ENCODE results near the gene C20orf202. TPM values are rescaled to one million over a fixed set of nuclear protein-coding genes. Genes with fewer than 3 reads are reported as not detected.
A peak's percentile ranks its signal among the peaks of the same experiment; 100 is the strongest.

Gene C20orf202
- polyA plus RNA-seq, 4 donors = 0.22 to 0.57 (median 0.36) TPM

GRCh38 chr20:1184260-1184637 lies 19.0 kb upstream of the C20orf202 start:
- DNase-seq (ENCODE audit: low read depth in 4 of 4, low spot score in 2 of 4) = no peak

GRCh38 chr20:1184638-1185315 lies 18.5 kb upstream of the C20orf202 start, which contains the start of gene TMEM74B:
TSS of gene TMEM74B (minus strand) at chr20:1184981. CDS start at chr20:1183801, 1,180 bp downstream.
- no peak for DNase-seq (ENCODE audit: low read depth in 4 of 4, low spot score in 2 of 4)

DNA sequence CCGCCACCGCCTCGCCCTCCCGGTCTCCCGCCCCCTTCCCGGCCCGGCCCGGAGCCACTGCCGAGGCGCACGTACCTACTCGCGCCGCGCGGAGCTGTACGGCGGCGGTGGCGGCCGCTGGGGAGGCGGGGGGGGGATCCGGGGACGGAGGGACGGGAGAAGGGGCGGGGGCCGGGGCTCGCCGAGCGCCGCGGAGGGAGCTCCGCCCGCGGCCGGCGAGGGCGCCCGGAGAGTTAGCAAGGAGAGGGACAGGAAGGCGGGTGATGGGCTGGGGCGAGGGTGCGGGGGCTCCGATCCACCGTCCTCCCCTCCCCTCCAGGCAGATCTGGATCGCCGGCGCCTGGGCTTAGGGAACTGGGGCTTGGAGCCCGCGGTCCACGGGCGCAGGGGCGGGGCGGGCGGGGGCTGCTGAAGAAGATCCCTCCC lies 17.9 kb upstream of the C20orf202 start:
- no peak for DNase-seq (ENCODE audit: low read depth in 4 of 4, low spot score in 2 of 4)

DNA sequence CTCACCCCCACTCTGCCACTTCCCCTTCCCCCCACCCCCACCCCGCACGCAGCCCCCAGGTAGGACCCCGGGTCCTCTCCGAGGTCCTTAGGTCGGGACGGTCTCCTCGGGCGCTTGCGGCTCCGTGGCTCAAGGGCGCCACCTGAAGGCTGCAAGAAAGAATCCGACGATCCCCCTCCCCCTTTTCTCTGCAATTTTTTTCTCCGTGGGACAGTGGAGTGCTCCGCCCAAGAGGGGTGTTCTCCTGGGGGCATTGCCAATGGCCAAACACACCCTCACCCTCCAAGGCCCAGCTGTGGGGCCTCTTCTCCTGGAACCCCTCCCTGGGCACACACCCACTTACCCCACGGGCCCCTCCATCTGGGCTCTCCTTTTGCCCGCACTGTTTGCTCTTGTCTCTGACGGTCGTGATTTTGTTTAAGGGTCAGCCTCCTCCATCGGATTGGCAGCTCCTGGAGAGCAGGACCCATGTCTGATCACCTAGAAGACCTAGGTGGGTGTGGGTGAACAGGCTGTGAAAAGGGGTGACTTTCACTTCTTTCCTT lies 17.4 kb upstream of the C20orf202 start:
- peak in 1 of 4 donors; percentile 20 for DNase-seq (ENCODE audit: low read depth in 4 of 4, low spot score in 2 of 4)

GRCh38 chr20:1186367-1186991 lies 16.8 kb upstream of the C20orf202 start:
- DNase-seq (ENCODE audit: low read depth in 4 of 4, low spot score in 2 of 4) = no peak

DNA sequence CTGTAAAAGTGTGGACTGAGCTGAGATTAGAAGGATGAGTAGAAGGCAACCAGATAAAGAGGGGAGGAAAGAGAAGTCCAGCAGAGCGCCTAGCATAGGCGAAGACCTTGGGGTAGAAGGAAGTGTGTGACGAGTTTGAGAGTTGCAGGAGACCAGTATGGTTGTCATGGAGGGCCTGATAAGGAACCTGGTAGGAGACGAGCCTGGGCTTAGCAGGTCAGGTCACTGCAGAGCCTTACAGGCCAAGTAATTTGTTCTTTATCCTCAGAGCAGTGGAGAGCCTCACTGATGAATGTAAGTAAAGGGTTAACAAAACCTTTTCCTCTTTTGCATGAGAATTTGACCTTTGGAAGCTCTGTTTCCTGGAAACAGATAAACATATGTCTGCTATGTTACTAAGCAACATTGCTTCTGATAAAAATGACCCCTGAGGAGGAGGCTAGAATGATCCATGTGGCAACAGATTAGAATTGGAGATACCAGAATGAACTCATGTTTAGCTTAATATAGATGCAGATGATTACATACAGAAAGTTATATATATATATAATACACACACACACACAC lies 15.6 kb upstream of the C20orf202 start:
- DNase-seq (ENCODE audit: low read depth in 4 of 4, low spot score in 2 of 4) = no peak

DNA sequence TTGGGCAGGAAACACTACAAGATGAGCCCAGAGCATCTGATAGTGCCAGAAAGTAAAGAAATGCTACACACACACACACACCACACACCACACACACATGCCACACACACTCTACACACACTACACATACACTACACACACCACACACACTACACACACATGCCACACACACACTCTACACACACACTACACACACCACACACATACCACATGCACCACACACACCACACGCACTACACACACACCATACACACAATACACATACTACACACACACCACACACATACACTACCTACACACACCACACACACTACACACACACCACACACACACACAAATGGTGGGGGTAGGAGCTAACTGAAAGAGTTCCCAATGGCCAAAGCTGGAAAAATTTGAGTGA lies 14.9 kb upstream of the C20orf202 start:
- DNase-seq (ENCODE audit: low read depth in 4 of 4, low spot score in 2 of 4) = no peak

DNA sequence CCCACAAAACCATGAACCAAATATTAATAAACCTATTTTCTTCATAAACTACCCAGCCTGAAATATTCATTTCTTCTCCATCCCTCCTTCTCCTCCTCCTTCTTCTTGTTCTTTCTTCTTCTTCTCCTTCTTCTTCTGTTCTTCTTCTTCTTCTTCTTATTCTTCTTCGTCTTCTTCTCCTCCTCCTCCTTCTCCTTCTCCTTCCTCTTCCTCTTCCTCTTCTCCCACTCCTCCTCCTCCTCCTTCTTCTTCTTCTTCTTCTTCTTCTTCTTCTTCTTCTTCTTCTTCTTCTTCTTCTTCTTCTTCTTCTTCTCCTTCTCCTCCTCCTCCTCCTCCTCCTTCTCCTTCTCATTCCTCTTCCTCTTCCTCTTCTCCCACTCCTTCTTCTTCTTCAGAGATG lies 13.4 kb upstream of the C20orf202 start:
- DNase-seq (ENCODE audit: low read depth in 4 of 4, low spot score in 2 of 4) = no peak

DNA sequence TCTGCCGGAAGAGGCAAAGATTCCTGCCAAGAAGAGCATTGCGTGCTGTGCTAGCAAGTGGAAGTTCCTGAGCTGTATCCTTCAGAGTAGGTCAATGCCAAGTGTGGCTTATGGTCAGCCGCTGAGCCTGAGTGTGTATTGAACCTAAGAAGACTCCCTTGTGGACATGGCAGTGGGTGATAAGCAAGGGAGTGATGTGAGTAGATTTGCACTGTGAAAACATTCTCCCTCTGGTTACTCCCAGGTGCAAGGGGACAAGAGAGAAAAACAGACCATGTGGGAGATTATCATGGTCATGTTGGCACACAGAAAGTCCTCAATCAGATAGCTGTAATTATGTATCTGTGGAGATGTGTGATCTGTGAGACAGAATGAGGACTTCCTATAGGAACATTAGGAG lies 12.4 kb upstream of the C20orf202 start:
- no peak for DNase-seq (ENCODE audit: low read depth in 4 of 4, low spot score in 2 of 4)

DNA sequence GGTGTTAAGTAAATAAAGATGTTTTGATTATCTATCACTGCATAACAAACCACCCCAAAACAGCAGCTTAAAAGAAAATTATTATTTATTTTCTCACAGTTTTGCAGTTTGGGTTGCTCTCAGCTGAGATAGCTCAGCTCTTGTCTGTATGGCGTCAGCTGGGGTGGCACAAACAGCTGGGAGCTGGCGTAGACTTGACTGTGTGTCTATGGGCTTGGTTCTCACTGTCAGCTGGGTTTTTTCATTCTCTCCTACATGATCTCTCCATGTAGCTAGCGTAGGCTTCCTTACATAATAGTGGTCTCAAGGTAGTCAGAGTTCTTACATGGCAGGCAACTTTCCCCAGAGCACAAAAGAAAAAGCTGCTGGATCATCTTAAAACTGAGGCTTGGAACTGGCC lies 12.0 kb upstream of the C20orf202 start:
- DNase-seq (ENCODE audit: low read depth in 4 of 4, low spot score in 2 of 4) = no peak

GRCh38 chr20:1195226-1195625 lies 8.0 kb upstream of the C20orf202 start:
- DNase-seq (ENCODE audit: low read depth in 4 of 4, low spot score in 2 of 4) = no peak

DNA sequence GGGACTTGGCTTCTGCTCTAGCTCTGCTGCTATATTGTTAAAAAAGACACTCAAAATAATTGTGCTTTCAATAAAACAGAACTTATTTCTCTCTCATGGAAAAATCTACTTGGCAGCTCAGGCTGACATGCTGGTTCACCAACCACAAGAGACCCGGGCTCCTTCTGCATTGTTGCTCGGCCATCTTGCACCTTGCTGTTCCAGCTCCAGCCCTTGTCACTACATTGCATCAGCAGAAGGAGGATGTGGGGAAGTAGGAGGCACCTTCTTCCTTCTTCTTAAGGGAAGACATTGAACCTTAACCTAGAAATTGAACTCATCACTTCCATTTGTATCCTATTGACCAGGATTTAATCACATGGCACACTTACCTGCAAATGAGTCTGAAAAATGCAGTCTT lies 6.6 kb upstream of the C20orf202 start:
- no peak for DNase-seq (ENCODE audit: low read depth in 4 of 4, low spot score in 2 of 4)

GRCh38 chr20:1197801-1198200 lies 5.5 kb upstream of the C20orf202 start:
- no peak for DNase-seq (ENCODE audit: low read depth in 4 of 4, low spot score in 2 of 4)

- DNase-seq (ENCODE audit: low read depth in 4 of 4, low spot score in 2 of 4) = no peak
These were observed 4.5 kb upstream of the C20orf202 start for GRCh38 chr20:1198751-1199150.

- no peak for DNase-seq (ENCODE audit: low read depth in 4 of 4, low spot score in 2 of 4)
These were observed 3.9 kb upstream of the C20orf202 start for GRCh38 chr20:1199212-1199873.

DNA sequence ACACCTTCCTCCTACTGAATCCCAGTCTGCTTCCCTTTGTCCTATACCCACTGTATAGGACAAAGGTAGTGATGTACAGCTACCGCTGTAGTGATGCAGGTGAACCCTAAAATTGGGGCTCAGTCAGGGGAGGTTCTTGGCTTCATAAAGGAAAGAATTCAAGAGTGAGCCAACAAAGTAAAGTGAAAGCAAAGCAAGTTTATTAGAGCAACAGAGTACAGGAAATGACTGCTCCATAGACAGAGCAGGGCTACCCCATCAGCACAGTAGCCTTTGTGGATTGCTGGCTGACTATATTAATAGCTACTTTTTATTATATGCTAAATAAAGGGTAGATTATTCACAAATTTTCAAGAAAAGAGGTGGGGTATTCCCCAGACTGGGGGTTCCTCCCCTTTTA lies 3.3 kb upstream of the C20orf202 start:
- DNase-seq (ENCODE audit: low read depth in 4 of 4, low spot score in 2 of 4) = no peak

GRCh38 chr20:1203630-1204029 lies 376 bp downstream of the C20orf202 start:
- DNase-seq (ENCODE audit: low read depth in 4 of 4, low spot score in 2 of 4) = no peak

GRCh38 chr20:1204113-1204512 lies 859 bp downstream of the C20orf202 start:
- no peak for DNase-seq (ENCODE audit: low read depth in 4 of 4, low spot score in 2 of 4)

DNA sequence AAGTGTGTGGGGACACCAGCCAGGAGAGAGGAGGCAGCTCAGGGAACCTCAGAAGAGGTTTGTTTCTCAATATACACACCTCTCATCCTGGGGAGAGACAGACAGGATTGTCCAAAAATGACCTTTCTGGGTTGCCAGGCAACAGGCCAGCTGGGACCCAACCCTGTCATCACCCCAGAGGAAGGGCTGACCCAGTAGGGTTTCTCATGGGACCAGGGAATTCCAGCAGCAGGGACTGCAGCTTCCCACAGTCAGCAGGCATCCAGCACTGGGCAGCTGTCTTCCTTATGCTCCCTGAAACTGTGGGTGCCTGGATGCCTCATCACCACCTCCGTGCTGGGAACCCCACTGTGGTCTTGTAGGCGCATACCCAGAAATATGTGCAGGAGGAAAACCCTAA lies 1.3 kb downstream of the C20orf202 start:
- DNase-seq (ENCODE audit: low read depth in 4 of 4, low spot score in 2 of 4) = no peak

DNA sequence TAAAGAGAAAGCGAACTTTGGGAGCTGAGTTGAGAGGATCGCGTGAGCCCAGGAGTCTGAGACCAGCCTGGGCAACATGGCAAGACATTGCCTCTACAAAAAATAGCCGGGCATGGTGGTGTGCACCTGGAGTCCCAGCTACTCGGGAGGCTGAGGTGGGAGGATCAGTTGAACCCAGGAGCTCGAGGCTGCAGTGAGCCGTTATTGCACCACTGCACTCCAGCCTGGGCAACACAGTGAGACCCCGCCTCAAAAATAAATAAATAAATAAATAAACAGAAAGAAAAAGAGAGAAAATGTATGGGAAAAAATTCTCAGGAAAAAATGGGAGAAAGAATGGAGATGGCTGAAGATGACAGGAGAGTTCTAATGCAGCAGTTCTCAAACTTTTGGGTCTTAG lies 2.5 kb downstream of the C20orf202 start:
- DNase-seq (ENCODE audit: low read depth in 4 of 4, low spot score in 2 of 4) = no peak
